SK-N-SH treated with all-trans-retinoic acid at 6 μM for 48 hours (cell line): ENCODE measurements around the gene PROK2.

Experiments
- ATAC-seq: fragments of 200-7000 bp; cut with Tn5 transposase; 3 replicates; pipeline ENCODE4 v1.9.1; 2020; ENCODE audit warnings: mild to moderate bottlenecking, moderate library complexity
- ARNTL ChIP-seq: fragments of 450-650 bp; formaldehyde crosslinking; IDR thresholded peaks from 2 replicates; pipeline ENCODE4 v1.5.0; 2020; ENCODE audit warnings: low read depth, mild to moderate bottlenecking, moderate library complexity, borderline replicate concordance
- BACH2 ChIP-seq: fragments of 250-450 bp; sonication (Bioruptor Pico); IDR thresholded peaks from 2 replicates; pipeline ENCODE4 v1.9.0; 2021; ENCODE audit warnings: mild to moderate bottlenecking, borderline replicate concordance
- CREB5 ChIP-seq: fragments of 250-450 bp; sonication (Bioruptor Pico); IDR thresholded peaks from 2 replicates; pipeline ENCODE4 v1.5.1; 2020; ENCODE audit warnings: low read depth, mild to moderate bottlenecking, moderate library complexity
- CSDC2 ChIP-seq: fragments of 250-450 bp; sonication (Bioruptor Pico); IDR thresholded peaks from 2 replicates; pipeline ENCODE4 v1.5.0; 2020; ENCODE audit warnings: mild to moderate bottlenecking, moderate library complexity
- CSRNP3 ChIP-seq: fragments of 250-450 bp; sonication (Bioruptor Pico); IDR thresholded peaks from 2 replicates; pipeline ENCODE4 v1.5.1; 2021; ENCODE audit warnings: mild to moderate bottlenecking, moderate library complexity
- GLIS3 ChIP-seq: fragments of 250-450 bp; sonication (Bioruptor Pico); IDR thresholded peaks from 2 replicates; pipeline ENCODE4 v1.5.0; 2020; ENCODE audit warnings: mild to moderate bottlenecking, moderate library complexity
- ISL1 ChIP-seq: fragments of 250-450 bp; sonication (Bioruptor Pico); IDR thresholded peaks from 2 replicates; pipeline ENCODE4 v2.1.2; 2022; ENCODE audit warnings: mild to moderate bottlenecking, moderate library complexity
- OSR1 ChIP-seq: fragments of 250-450 bp; sonication (Bioruptor Pico); IDR thresholded peaks from 2 replicates; pipeline ENCODE4 v1.8.0; 2022; ENCODE audit warnings: moderate library complexity, mild to moderate bottlenecking, inconsistent platforms
- PATZ1 ChIP-seq: fragments of 250-450 bp; sonication (Bioruptor Pico); IDR thresholded peaks from 2 replicates; pipeline ENCODE4 v1.8.0; 2020; ENCODE audit warnings: mild to moderate bottlenecking, moderate library complexity, borderline replicate concordance
- POU6F1 ChIP-seq: fragments of 250-450 bp; sonication (Bioruptor Pico); IDR thresholded peaks from 2 replicates; pipeline ENCODE4 v1.8.0; 2021; ENCODE audit warnings: low read depth, mild to moderate bottlenecking, moderate library complexity, borderline replicate concordance
- PPARA ChIP-seq: fragments of 250-450 bp; sonication (Bioruptor Pico); IDR thresholded peaks from 2 replicates; pipeline ENCODE4 v1.5.0; 2020; ENCODE audit warnings: mild to moderate bottlenecking, borderline replicate concordance
- RARB ChIP-seq: fragments of 250-450 bp; sonication (Bioruptor Pico); IDR thresholded peaks from 2 replicates; pipeline ENCODE4 v1.8.0; 2021; ENCODE audit warnings: mild to moderate bottlenecking, moderate library complexity
- SNAI2 ChIP-seq: fragments of 250-450 bp; sonication (Bioruptor Pico); IDR thresholded peaks from 2 replicates; pipeline ENCODE4 v1.5.0; 2020; ENCODE audit warnings: mild to moderate bottlenecking, moderate library complexity
- TCF4 ChIP-seq: fragments of 250-450 bp; sonication (Bioruptor Pico); IDR thresholded peaks from 2 replicates; pipeline ENCODE4 v1.8.0; 2021; ENCODE audit warnings: mild to moderate bottlenecking, moderate library complexity, borderline replicate concordance
- TOX ChIP-seq: fragments of 250-450 bp; sonication (Bioruptor Pico); IDR thresholded peaks from 2 replicates; pipeline ENCODE4 v1.8.0; 2021; ENCODE audit warnings: mild to moderate bottlenecking, moderate library complexity, borderline replicate concordance
- ZC3H10 ChIP-seq: fragments of 250-450 bp; sonication (Bioruptor Pico); IDR thresholded peaks from 2 replicates; pipeline ENCODE4 v1.5.1; 2021; ENCODE audit warnings: mild to moderate bottlenecking, moderate library complexity
- ZFP3 ChIP-seq: fragments of 250-450 bp; sonication (Bioruptor Pico); IDR thresholded peaks from 2 replicates; pipeline ENCODE4 v1.5.0; 2020; ENCODE audit warnings: mild to moderate bottlenecking, moderate library complexity
- ZFP30 ChIP-seq: fragments of 450-650 bp; formaldehyde crosslinking; IDR thresholded peaks from 2 replicates; pipeline ENCODE4 v1.5.0; 2022; ENCODE audit warnings: mild to moderate bottlenecking, moderate library complexity
- ZNF565 ChIP-seq: fragments of 450-650 bp; formaldehyde crosslinking; conservative IDR thresholded peaks from 2 replicates; pipeline ENCODE4 v1.5.0; 2020; ENCODE audit warnings: low read depth, mild to moderate bottlenecking, moderate library complexity
- ZNF70 ChIP-seq: fragments of 450-650 bp; formaldehyde crosslinking; IDR thresholded peaks from 2 replicates; pipeline ENCODE4 v1.5.0; 2020; ENCODE audit warnings: mild to moderate bottlenecking, moderate library complexity
- ZNF8 ChIP-seq: fragments of 450-650 bp; formaldehyde crosslinking; IDR thresholded peaks from 2 replicates; pipeline ENCODE4 v1.5.0; 2020; ENCODE audit warnings: mild to moderate bottlenecking, moderate library complexity

The PROK2 gene

GRCh38 chr3:71726146-71726545 is 58.8 kb downstream of the PROK2 start:
- no peak for ATAC-seq
- TF ChIP-seq CREB5 (CRISPR knock-in tag) (no peak), TOX (CRISPR knock-in tag) (no peak), SNAI2 (CRISPR knock-in tag) (no peak), ZNF70 (no peak), OSR1 (CRISPR knock-in tag) (no peak), ZC3H10 (CRISPR knock-in tag) (no peak), CSRNP3 (CRISPR knock-in tag) (no peak), GLIS3 (CRISPR knock-in tag) (no peak), ISL1 (CRISPR knock-in tag) (no peak), RARB (CRISPR knock-in tag) (no peak)
- TF ChIP-seq, all 23 proteins: peak for 0

- TF ChIP-seq ISL1 (CRISPR knock-in tag) (no peak), ZC3H10 (CRISPR knock-in tag) (no peak), ZNF565 (CRISPR knock-in tag) (no peak), ZFP3 (CRISPR knock-in tag) (no peak), PATZ1 (CRISPR knock-in tag) (no peak), POU6F1 (no peak), CREB5 (CRISPR knock-in tag) (no peak), OSR1 (CRISPR knock-in tag) (no peak), ZFP30 (CRISPR knock-in tag) (no peak), GLIS3 (CRISPR knock-in tag) (no peak), TCF4 (CRISPR knock-in tag) (no peak), CSDC2 (no peak), PPARA (CRISPR knock-in tag) (no peak), ZNF8 (CRISPR knock-in tag) (no peak)
- ATAC-seq, result peak; percentile 47
Measured at GRCh38 chr3:71725271-71725991, 59.5 kb downstream of the PROK2 start, which contains the start of gene EIF4E3. Gene EIF4E3, minus strand, starts transcription at chr3:71725402. Its CDS starts 35 bp downstream, at chr3:71725367.

- ATAC-seq, result peak; percentile 73
- no peak for TF ChIP-seq TCF4 (CRISPR knock-in tag)
- no peak for TF ChIP-seq SNAI2 (CRISPR knock-in tag)
- no peak for TF ChIP-seq CSRNP3 (CRISPR knock-in tag)
- TF ChIP-seq ISL1 (CRISPR knock-in tag), result no peak
- TF ChIP-seq RARB (CRISPR knock-in tag), result no peak
- no peak for TF ChIP-seq ZFP30 (CRISPR knock-in tag)
- no peak for TF ChIP-seq BACH2 (CRISPR knock-in tag)
- no peak for TF ChIP-seq PPARA (CRISPR knock-in tag)
- TF ChIP-seq ZNF70, result no peak
- no peak for TF ChIP-seq POU6F1
- no peak for TF ChIP-seq TOX (CRISPR knock-in tag)
- no peak for TF ChIP-seq ARNTL (CRISPR knock-in tag)
- TF ChIP-seq GLIS3 (CRISPR knock-in tag), result no peak
- no peak for TF ChIP-seq PATZ1 (CRISPR knock-in tag)
- TF ChIP-seq CSDC2, result no peak
- TF ChIP-seq OSR1 (CRISPR knock-in tag), result no peak
- no peak for TF ChIP-seq ZC3H10 (CRISPR knock-in tag)
Measured at GRCh38 chr3:71724584-71725270, 60.2 kb downstream of the PROK2 start.
